Neural cell (in vitro differentiated cells): Measurements from ENCODE around the gene ALX4. TPM values are rescaled to one million over a fixed set of nuclear protein-coding genes. Genes with fewer than 3 reads are reported as not detected.

Experiments
- H2AFZ ChIP-seq: fragments of 200-600, 300-800 bp; sonication (generic), shearing (Covaris generic); 2 replicates; pipeline ENCODE4 v1.6.0; 2014; ENCODE audit warnings: low read depth, mild to moderate bottlenecking, antibody characterized with exemption, low read length, moderate library complexity
- H3F3A ChIP-seq: fragments of 200-600 bp; shearing (Covaris generic); 2 replicates; pipeline ENCODE4 v1.6.1; 2016; ENCODE audit warnings: mild to moderate bottlenecking, moderate library complexity, mixed read lengths, antibody characterized with exemption, low read length; ENCODE audit not compliant: insufficient read depth, poor library complexity, severe bottlenecking
- H3K27ac ChIP-seq: fragments of 200-600, 300-800 bp; sonication (generic), shearing (Covaris generic); 2 replicates; pipeline ENCODE4 v1.5.1; 2014; ENCODE audit warnings: mild to moderate bottlenecking, low read length, moderate library complexity
- H3K27me3 ChIP-seq: fragments of 300-800, 200-600 bp; sonication (generic), shearing (Covaris generic); 2 replicates; pipeline ENCODE4 v1.6.0; 2014; ENCODE audit warnings: mild to moderate bottlenecking, low read depth, low read length, moderate library complexity; ENCODE audit not compliant: insufficient read depth
- H3K36me3 ChIP-seq: fragments of 300-800, 200-600 bp; sonication (generic), shearing (Covaris generic); 2 replicates; pipeline ENCODE4 v1.5.1; 2014; ENCODE audit warnings: mild to moderate bottlenecking, antibody characterized with exemption, low read length, moderate library complexity; ENCODE audit not compliant: insufficient read depth
- H3K4me2 ChIP-seq: fragments of 300-800, 200-600 bp; sonication (generic), shearing (Covaris generic); 2 replicates; pipeline ENCODE4 v1.6.0; 2014; ENCODE audit warnings: mild to moderate bottlenecking, low read length
- H3K4me3 ChIP-seq: fragments of 300-800, 200-600 bp; sonication (generic), shearing (Covaris generic); 2 replicates; pipeline ENCODE4 v1.5.1; 2014; ENCODE audit warnings: mild to moderate bottlenecking, low read length, moderate library complexity
- H3K79me2 ChIP-seq: fragments of 200-600 bp; shearing (Covaris generic); replicated peaks from 2 replicates; pipeline ENCODE4 v1.6.0; 2014; ENCODE audit warnings: mild to moderate bottlenecking, low read length, moderate library complexity; ENCODE audit not compliant: insufficient read depth
- H3K9ac ChIP-seq: fragments of 300-800, 200-600 bp; sonication (generic), shearing (Covaris generic); 2 replicates; pipeline ENCODE4 v1.6.1; 2016; ENCODE audit warnings: mild to moderate bottlenecking, low read length, mixed read lengths
- H3K9me2 ChIP-seq: fragments of 200-600 bp; shearing (Covaris generic); 2 replicates; pipeline ENCODE4 v1.6.1; 2016; ENCODE audit warnings: mild to moderate bottlenecking, low read length, mixed read lengths; ENCODE audit not compliant: insufficient read depth
- H3K9me3 ChIP-seq: fragments of 200-600, 300-800 bp; sonication (generic), shearing (Covaris generic); 2 replicates; pipeline ENCODE4 v1.6.1; 2016; ENCODE audit warnings: mild to moderate bottlenecking, mixed run types, low read length, moderate library complexity, mixed read lengths
- H4K20me1 ChIP-seq: fragments of 200-600 bp; shearing (Covaris generic); 2 replicates; pipeline ENCODE4 v1.6.1; 2016; ENCODE audit warnings: mild to moderate bottlenecking, mixed run types; ENCODE audit not compliant: insufficient read depth
- EP300 ChIP-seq: fragments of 450-650 bp; conservative IDR thresholded peaks from 2 replicates; pipeline ENCODE4 v1.6.1; 2014; ENCODE audit warnings: antibody characterized with exemption, mild to moderate bottlenecking, moderate library complexity; ENCODE audit not compliant: poor library complexity, severe bottlenecking
- EZH2 ChIP-seq: fragments of 200-600, 300-800 bp; shearing (Covaris generic), sonication (generic); IDR thresholded peaks from 2 replicates; pipeline ENCODE4 v1.6.1; 2014; ENCODE audit warnings: antibody characterized with exemption, low read length, borderline replicate concordance, mild to moderate bottlenecking; ENCODE audit not compliant: insufficient read depth, poor library complexity, severe bottlenecking
- MXI1 ChIP-seq: fragments of 450-650 bp; conservative IDR thresholded peaks from 2 replicates; pipeline ENCODE4 v1.6.1; 2014; ENCODE audit warnings: antibody characterized with exemption, mild to moderate bottlenecking; ENCODE audit not compliant: poor library complexity, severe bottlenecking
- POLR2AphosphoS5 ChIP-seq: IDR thresholded peaks from 2 replicates; pipeline ENCODE4 v1.6.1; 2012
- RAD21 ChIP-seq: fragments of 450-650 bp; conservative IDR thresholded peaks from 2 replicates; pipeline ENCODE4 v1.6.1; 2014; ENCODE audit warnings: antibody characterized with exemption, mild to moderate bottlenecking, moderate library complexity
- SMC3 ChIP-seq: fragments of 450-650 bp; conservative IDR thresholded peaks from 2 replicates; pipeline ENCODE4 v1.6.1; 2014; ENCODE audit warnings: antibody characterized with exemption, mild to moderate bottlenecking, moderate library complexity; ENCODE audit not compliant: poor library complexity
- TAF1 ChIP-seq: IDR thresholded peaks from 2 replicates; pipeline ENCODE4 v1.6.1; 2012; ENCODE audit warnings: low read depth
- polyA plus RNA-seq: library from polyadenylated mRNA; depleted of rRNA; stranded (reverse); fragments of >200 nt; gene quantifications from 2 replicates; pipeline ENCODE4 v1.2.3, GENCODE V29; 2014
- TF ChIP-seq, protein P1 (sequence below): IDR thresholded peaks from 2 replicates; pipeline ENCODE4 v1.6.1; 2012; ENCODE audit warnings: borderline replicate concordance
- TF ChIP-seq, protein P2 (sequence below): fragments of 450-650 bp; IDR thresholded peaks from 2 replicates; pipeline ENCODE4 v1.5.1; 2014; ENCODE audit warnings: antibody characterized with exemption, mild to moderate bottlenecking, moderate library complexity; ENCODE audit not compliant: poor library complexity, severe bottlenecking

ALX4 gene
- polyA plus RNA-seq, 1 donor from 2014 or later, result not detected

DNA sequence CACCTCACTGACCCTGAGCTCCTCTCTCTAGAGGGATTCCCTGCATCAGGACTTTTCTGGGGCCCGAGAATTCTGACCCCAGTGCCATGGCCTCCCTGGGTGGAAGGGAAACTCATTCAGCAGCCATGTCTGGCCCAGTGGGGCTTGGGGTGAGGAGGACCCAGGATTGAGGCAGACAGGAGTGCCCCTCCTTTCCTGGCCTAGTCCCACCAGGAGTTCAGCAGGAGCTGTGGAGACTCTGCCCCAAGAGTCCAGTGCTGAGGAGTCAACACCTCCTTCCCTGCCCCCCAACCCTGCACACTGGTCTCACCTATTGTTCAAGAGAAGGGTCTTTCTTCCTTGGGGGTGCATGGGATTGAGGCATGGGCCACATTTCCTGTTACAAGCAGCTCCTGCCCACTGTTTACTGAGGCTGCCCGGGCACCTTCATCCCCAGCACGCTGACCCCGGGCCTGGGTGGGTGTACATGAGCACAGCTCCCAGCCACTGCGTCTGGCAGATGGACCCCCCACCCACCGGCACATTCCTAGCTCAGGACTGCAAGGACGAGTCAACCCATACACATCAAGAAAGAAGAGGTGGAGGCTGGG is 33.9 kb downstream of the ALX4 start:
- Histone ChIP-seq H4K20me1 (no peaks in the 10 kb centered on the region), H3K79me2 (no peaks in the 10 kb centered on the region), H3K27ac (no peak overlapping the region), H3F3A (no peaks in the 10 kb centered on the region), H3K4me2 (no peak overlapping the region), H2AFZ (no peak overlapping the region), H3K27me3 (no peaks in the 10 kb centered on the region), H3K9ac (no peak overlapping the region), H3K9me3 (no peaks in the 10 kb centered on the region), H3K9me2 (no peaks in the 10 kb centered on the region), H3K36me3 (no peaks in the 10 kb centered on the region), H3K4me3 (no peak overlapping the region)
- TF ChIP-seq, protein P1, sequence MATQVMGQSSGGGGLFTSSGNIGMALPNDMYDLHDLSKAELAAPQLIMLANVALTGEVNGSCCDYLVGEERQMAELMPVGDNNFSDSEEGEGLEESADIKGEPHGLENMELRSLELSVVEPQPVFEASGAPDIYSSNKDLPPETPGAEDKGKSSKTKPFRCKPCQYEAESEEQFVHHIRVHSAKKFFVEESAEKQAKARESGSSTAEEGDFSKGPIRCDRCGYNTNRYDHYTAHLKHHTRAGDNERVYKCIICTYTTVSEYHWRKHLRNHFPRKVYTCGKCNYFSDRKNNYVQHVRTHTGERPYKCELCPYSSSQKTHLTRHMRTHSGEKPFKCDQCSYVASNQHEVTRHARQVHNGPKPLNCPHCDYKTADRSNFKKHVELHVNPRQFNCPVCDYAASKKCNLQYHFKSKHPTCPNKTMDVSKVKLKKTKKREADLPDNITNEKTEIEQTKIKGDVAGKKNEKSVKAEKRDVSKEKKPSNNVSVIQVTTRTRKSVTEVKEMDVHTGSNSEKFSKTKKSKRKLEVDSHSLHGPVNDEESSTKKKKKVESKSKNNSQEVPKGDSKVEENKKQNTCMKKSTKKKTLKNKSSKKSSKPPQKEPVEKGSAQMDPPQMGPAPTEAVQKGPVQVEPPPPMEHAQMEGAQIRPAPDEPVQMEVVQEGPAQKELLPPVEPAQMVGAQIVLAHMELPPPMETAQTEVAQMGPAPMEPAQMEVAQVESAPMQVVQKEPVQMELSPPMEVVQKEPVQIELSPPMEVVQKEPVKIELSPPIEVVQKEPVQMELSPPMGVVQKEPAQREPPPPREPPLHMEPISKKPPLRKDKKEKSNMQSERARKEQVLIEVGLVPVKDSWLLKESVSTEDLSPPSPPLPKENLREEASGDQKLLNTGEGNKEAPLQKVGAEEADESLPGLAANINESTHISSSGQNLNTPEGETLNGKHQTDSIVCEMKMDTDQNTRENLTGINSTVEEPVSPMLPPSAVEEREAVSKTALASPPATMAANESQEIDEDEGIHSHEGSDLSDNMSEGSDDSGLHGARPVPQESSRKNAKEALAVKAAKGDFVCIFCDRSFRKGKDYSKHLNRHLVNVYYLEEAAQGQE, result no peak

DNA sequence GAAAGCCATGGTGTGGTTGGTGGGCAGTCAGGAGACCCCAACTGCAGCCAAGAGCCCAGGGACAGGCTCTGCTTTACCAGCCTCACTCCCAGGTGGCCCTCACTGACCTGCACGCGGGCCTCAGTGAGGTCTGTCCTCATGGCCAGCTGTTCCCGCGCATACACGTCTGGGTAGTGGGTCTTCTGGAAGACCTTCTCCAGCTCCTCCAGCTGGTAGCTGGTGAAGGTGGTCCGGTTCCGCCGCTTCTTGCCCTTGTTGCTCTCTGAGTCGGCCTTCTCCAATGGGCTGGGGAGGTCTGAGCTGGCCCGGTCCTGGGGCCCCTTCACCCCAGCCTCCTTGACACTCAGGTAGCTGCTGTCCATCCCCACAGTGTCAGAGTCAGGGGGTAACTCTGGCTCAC is 34.7 kb downstream of the ALX4 start:
- Histone ChIP-seq H2AFZ (no peak overlapping the region), H3K79me2 (no peaks in the 10 kb centered on the region), H3K9me3 (no peaks in the 10 kb centered on the region), H3K9me2 (no peaks in the 10 kb centered on the region), H3F3A (no peaks in the 10 kb centered on the region), H3K27me3 (no peaks in the 10 kb centered on the region), H3K9ac (no peak overlapping the region), H3K4me3 (no peak overlapping the region), H4K20me1 (no peaks in the 10 kb centered on the region), H3K36me3 (no peaks in the 10 kb centered on the region), H3K4me2 (no peak overlapping the region), H3K27ac (no peak overlapping the region)
- no peak for TF ChIP-seq POLR2AphosphoS5
- TF ChIP-seq RAD21, result no peak
- TF ChIP-seq, protein P2, sequence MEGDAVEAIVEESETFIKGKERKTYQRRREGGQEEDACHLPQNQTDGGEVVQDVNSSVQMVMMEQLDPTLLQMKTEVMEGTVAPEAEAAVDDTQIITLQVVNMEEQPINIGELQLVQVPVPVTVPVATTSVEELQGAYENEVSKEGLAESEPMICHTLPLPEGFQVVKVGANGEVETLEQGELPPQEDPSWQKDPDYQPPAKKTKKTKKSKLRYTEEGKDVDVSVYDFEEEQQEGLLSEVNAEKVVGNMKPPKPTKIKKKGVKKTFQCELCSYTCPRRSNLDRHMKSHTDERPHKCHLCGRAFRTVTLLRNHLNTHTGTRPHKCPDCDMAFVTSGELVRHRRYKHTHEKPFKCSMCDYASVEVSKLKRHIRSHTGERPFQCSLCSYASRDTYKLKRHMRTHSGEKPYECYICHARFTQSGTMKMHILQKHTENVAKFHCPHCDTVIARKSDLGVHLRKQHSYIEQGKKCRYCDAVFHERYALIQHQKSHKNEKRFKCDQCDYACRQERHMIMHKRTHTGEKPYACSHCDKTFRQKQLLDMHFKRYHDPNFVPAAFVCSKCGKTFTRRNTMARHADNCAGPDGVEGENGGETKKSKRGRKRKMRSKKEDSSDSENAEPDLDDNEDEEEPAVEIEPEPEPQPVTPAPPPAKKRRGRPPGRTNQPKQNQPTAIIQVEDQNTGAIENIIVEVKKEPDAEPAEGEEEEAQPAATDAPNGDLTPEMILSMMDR, result no peak
- TF ChIP-seq TAF1, result no peak
- no peak for TF ChIP-seq EP300
- TF ChIP-seq EZH2, result no peak
- TF ChIP-seq MXI1, result no peak
- TF ChIP-seq SMC3, result no peak
- TF ChIP-seq, protein P1, result no peak
